ENCODE results near the gene SELENOI.
A peak's percentile ranks its signal among the peaks of the same experiment; 100 is the strongest.

Gene SELENOI

DNA sequence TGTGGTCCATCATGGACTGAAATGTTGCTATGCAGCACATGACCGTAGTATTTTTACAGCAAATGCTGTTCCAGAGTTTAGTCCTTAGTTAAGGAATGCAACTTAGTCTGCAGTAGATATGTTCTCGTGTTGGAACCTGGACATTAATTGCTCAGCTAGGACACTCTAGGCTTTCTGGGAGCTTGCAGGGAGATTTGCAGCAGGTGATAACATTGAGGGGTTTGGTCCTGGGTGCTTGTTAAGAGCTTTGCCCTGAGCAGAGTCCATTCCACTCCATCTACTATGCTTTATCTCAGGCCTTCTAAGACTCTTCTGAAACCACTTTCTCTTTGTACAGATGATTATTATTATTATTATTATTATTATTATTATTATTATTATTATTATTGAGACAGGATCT lies 82.9 kb downstream of the SELENOI start:
- H3K36me3 ChIP-seq (replicated peaks): no peaks in the 10 kb centered on the region
- H3K27ac ChIP-seq: no peak overlapping the region
- in situ Hi-C loops (cut with HindIII; ENCODE audit: low pct_ligation_motif_present, low sequenced_read_pairs): no loop called here
- TF ChIP-seq, protein P1, sequence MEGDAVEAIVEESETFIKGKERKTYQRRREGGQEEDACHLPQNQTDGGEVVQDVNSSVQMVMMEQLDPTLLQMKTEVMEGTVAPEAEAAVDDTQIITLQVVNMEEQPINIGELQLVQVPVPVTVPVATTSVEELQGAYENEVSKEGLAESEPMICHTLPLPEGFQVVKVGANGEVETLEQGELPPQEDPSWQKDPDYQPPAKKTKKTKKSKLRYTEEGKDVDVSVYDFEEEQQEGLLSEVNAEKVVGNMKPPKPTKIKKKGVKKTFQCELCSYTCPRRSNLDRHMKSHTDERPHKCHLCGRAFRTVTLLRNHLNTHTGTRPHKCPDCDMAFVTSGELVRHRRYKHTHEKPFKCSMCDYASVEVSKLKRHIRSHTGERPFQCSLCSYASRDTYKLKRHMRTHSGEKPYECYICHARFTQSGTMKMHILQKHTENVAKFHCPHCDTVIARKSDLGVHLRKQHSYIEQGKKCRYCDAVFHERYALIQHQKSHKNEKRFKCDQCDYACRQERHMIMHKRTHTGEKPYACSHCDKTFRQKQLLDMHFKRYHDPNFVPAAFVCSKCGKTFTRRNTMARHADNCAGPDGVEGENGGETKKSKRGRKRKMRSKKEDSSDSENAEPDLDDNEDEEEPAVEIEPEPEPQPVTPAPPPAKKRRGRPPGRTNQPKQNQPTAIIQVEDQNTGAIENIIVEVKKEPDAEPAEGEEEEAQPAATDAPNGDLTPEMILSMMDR (IDR thresholded peaks at IDR 0.05; ENCODE audit: low read depth, low read length, missing control alignments): no peak
- no peak for DNase-seq
- no peak overlapping the region for H3K4me3 ChIP-seq (ENCODE audit: low read depth, low read length)
- H3K27me3 ChIP-seq (replicated peaks): no peaks in the 10 kb centered on the region

DNA sequence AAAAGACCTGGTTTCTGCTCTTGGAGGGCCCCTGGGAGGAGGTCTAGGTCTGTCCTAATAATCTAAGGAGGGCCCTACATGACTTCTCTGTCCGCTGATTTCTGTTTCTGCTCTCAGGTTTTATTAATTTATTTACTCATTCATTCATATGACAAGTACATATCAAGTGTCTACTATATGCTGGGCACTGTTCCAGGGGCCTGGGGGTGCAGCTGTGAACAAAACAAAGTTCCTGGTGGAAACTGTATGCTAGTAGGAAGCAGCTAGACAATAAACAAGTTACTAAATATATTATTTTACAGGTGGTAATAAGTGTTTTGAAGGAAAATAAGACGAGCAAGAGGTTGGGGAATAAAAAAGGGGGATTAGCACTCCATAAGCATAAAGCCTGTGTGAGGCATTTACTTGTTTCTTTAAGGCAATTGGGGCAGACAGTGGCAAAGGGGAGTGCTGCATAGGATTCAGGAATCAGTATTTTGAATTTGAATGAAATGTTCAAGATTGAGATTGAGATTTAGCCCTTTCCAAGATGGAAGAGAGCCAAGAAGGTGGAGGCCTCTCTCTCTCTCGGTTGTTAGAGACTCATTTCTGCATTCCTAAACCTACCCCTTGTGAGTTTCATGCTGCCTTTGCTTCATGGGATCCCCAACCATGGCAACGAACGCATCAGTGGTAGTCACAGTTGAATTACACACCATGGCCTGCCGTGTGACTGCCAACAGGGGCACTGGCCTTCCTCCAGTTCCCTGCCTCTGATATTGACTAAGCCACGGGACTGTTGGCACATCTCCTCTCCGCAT lies 84.0 kb downstream of the SELENOI start:
- DNase-seq: no peak
- H3K27me3 ChIP-seq (replicated peaks): no peaks in the 10 kb centered on the region
- in situ Hi-C loops (cut with HindIII; ENCODE audit: low pct_ligation_motif_present, low sequenced_read_pairs): no loop called here
- no peaks in the 10 kb centered on the region for H3K36me3 ChIP-seq (replicated peaks)
- TF ChIP-seq, protein P1 (IDR thresholded peaks at IDR 0.05; ENCODE audit: low read depth, low read length, missing control alignments): no peak
- no peak overlapping the region for H3K4me3 ChIP-seq (ENCODE audit: low read depth, low read length)
- no peak overlapping the region for H3K27ac ChIP-seq

DNA sequence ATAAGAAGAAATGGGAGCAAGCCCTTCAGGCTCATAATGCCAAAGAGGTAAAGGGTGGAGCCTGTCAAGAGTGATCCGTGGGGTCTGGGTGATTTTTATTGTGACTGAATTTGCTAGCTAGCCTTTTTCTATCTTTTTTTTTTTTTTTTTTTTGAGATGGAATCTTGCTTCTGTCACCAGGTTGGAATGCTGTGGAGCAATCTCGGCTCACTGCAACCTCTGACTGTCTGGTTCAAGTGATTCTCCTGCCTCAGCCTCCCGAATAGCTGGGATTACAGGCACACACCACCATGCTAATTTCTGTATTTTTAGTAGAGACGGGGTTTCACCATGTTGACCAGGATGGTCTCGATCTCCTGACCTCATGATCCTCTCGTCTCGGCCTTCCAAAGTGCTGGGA lies 84.9 kb downstream of the SELENOI start:
- in situ Hi-C loops (cut with HindIII; ENCODE audit: low pct_ligation_motif_present, low sequenced_read_pairs): no loop called here

DNA sequence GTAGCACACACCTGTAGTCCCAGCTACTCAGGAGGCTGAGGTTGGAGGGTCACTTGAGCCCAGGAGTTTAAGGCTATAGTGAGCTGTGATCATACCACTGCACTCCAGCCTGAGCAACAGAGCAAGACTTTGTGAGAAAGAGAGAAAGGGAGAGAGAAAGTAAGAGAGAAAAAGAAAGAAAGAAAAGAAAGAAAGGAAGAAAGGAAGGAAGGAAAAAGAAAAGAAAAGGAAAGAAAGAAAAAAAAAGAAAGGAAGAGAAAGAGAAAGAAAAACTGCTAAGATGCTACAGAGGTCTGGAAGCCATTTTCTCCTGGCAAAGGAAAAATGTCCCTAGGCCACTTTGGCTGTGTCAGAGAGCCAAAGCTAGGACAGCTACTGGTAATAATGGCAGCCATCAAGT lies 86.4 kb downstream of the SELENOI start:
- in situ Hi-C loops (cut with HindIII; ENCODE audit: low pct_ligation_motif_present, low sequenced_read_pairs): no loop called here
- Histone ChIP-seq H3K27me3 (replicated peaks) (no peaks in the 10 kb centered on the region), H3K36me3 (replicated peaks) (no peaks in the 10 kb centered on the region), H3K27ac (no peak overlapping the region), H3K4me3 (ENCODE audit: low read depth, low read length) (no peak overlapping the region)
- no peak for DNase-seq
- TF ChIP-seq, protein P1 (IDR thresholded peaks at IDR 0.05; ENCODE audit: low read depth, low read length, missing control alignments): no peak

More for the DNA sequence above, 84.9 kb downstream of the SELENOI start:
- no peak overlapping the region for H3K27ac ChIP-seq
- H3K36me3 ChIP-seq (replicated peaks): no peaks in the 10 kb centered on the region
- no peak overlapping the region for H3K4me3 ChIP-seq (ENCODE audit: low read depth, low read length)
- DNase-seq: peak; percentile 27
- TF ChIP-seq, protein P1 (IDR thresholded peaks at IDR 0.05; ENCODE audit: low read depth, low read length, missing control alignments): no peak
- H3K27me3 ChIP-seq (replicated peaks): no peaks in the 10 kb centered on the region

DNA sequence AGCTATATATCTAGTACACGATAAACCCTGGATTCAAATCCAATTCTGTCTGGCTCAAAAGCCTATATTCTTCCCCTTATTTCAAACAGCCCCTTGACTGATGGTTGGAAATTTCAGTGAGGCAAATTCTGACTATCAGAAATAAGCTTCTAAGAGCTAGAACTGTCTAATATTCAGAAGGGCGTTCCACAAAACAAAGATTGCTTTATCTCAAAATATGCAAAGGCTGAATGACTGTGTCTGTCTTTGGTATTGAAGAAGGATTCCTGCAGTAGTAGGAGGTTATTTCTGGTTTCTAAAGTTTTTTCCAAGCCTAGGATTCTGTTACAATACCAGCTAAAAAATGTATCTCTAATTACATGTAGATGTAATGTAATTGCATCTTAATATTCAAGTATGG lies 86.9 kb downstream of the SELENOI start:
- Histone ChIP-seq H3K36me3 (replicated peaks) (no peaks in the 10 kb centered on the region), H3K4me3 (ENCODE audit: low read depth, low read length) (no peak overlapping the region), H3K27ac (no peak overlapping the region), H3K27me3 (replicated peaks) (no peaks in the 10 kb centered on the region)
- TF ChIP-seq, protein P1 (IDR thresholded peaks at IDR 0.05; ENCODE audit: low read depth, low read length, missing control alignments): no peak
- no peak for DNase-seq
- in situ Hi-C loops (cut with HindIII; ENCODE audit: low pct_ligation_motif_present, low sequenced_read_pairs): no loop called here

DNA sequence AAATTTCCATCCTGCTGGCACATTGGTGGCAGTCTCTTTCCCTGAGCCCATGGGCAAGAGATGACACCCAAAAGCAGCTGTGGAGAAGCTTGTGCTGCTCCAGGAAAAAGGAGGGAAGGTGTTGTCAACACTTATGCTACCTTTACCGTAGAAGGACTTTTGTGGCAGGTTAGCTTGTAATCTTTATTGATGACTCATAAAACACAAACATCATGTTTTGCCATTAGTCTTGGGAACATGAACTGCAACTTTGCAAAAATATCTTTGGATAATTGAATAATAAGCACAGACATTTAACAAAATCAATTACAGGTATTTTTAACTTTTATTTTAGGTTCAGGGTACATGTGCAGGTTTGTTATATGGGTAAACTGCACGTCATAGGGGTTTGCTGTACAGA lies 89.2 kb downstream of the SELENOI start:
- in situ Hi-C loops (cut with HindIII; ENCODE audit: low pct_ligation_motif_present, low sequenced_read_pairs): no loop called here
- DNase-seq: no peak
- TF ChIP-seq, protein P1 (IDR thresholded peaks at IDR 0.05; ENCODE audit: low read depth, low read length, missing control alignments): no peak
- H3K27me3 ChIP-seq (replicated peaks): no peaks in the 10 kb centered on the region
- H3K27ac ChIP-seq: no peak overlapping the region
- H3K36me3 ChIP-seq (replicated peaks): no peaks in the 10 kb centered on the region
- H3K4me3 ChIP-seq (ENCODE audit: low read depth, low read length): no peak overlapping the region
